H7 (cell line): ENCODE data around the gene ZNF556. TPM values are rescaled to one million over a fixed set of nuclear protein-coding genes. Genes with fewer than 3 reads are reported as not detected.

Experiments used
- DNase-seq: peaks from one replicate; pipeline ENCODE4 v3.0.0; 2012
- H3K27me3 ChIP-seq: 2 replicates; pipeline ENCODE4 v1.6.0; 2011; ENCODE audit warnings: mild to moderate bottlenecking, low read length; ENCODE audit not compliant: control insufficient read depth, insufficient read depth
- H3K36me3 ChIP-seq: replicated peaks from 2 replicates; pipeline ENCODE4 v1.5.1; 2011; ENCODE audit warnings: low read length; ENCODE audit not compliant: control insufficient read depth, insufficient read depth
- H3K4me3 ChIP-seq: 2 replicates; pipeline ENCODE4 v1.5.1; 2011; ENCODE audit warnings: low read depth, mild to moderate bottlenecking, control low read depth, low read length, moderate library complexity; ENCODE audit not compliant: insufficient read depth
- total RNA-seq: library from RNA; depleted of rRNA; stranded (reverse); fragments of >200 nt; shearing (Covaris generic); gene quantifications from 2 replicates; pipeline ENCODE4 v1.2.3, GENCODE V29; 2014; rRNA removed

ZNF556 gene
- under 0.01 TPM in 2 replicates for total RNA-seq

DNA sequence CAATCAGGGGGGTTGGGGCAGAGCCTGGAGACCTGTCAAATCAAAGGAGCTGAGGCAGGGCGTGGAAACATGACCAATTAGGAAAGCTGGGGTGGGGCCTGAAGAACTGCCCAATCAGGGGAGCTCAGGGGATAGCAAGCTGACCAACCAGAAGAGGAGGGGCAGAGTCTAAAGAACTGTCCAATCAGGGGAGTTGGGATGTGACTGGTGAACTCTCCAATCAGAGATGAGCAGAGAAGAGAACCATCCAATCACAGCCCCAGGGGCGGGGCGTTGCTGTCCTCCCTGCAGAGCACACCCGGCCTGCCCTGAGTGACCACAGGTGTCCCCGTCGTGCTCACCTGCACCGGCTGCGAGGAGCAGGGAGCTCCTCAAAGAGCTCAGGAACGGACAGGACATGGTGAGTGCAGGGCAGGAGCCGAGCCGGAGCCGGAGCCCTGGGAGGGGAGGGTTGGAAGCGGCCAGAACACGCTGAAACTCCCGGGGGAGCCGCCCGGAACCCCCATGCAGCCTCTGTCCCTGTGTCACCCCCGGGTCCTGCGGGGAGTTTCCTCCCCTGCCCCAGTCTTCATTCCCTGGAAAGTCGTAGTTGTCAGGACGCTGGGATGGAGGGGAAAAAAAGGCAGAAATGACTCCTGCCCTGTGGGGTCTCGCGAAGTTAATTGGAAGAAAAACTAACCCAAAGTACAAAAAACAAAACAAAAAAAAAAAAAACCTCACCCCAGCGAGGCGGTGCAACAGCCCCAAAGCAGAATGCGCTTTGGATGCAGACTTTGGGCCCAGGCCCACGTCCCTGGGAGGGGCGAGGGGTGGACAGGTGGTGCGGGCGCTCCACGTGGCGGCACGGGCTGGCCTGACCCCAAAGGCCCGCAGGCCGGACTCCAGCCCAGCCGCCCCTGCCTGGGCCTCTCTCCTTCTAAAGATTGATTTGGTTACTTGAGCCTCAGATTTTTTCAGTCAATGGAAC is at the start of gene ZNF556:
ZNF556 (plus strand) TSS at position 311 of the 967 bp plus-strand sequence; CDS start at position 398, 87 bp downstream.
- Histone ChIP-seq H3K36me3 (no peaks in the 10 kb centered on the region), H3K4me3 (no peak within 1 kb of the TSS), H3K27me3 (no peaks in the 10 kb centered on the region)
- peak; percentile 57 for DNase-seq

GRCh38 chr19:2819540-2820111 is 47.5 kb upstream of the ZNF556 start, which contains the start of gene ZNF554:
TSS of gene ZNF554 (plus strand) at chr19:2819868. CDS start at chr19:2820072, 204 bp downstream.
- no peaks in the 10 kb centered on the region for H3K36me3 ChIP-seq
- H3K27me3 ChIP-seq: no peaks in the 10 kb centered on the region
- peak; percentile 99 for DNase-seq
- H3K4me3 ChIP-seq: peak within 1 kb of the TSS; percentile 72

- H3K4me3 ChIP-seq: peak overlapping the region; percentile 72
- no peaks in the 10 kb centered on the region for H3K36me3 ChIP-seq
- no peak for DNase-seq
- H3K27me3 ChIP-seq: no peaks in the 10 kb centered on the region
These were observed 46.9 kb upstream of the ZNF556 start for GRCh38 chr19:2820112-2820702.

DNA sequence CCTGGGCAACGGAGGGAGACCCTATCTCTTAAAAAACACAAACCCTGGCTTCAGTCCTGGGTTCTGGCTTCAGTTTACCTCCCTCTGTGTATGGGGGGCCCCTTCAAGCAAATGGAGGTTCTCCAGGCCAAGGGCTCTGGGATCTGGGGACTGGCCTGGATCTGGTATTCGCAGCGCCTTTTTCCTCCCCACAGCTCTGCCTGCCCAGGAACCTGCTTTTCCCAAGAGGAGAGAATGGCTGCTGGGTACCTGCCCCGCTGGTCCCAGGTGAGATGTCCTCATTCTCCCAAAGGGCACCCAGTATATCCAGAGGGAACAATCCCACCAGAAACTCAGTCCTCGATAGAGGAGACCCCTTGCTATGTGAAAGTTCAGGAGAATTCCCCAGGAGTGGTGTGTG is 44.3 kb upstream of the ZNF556 start:
- Histone ChIP-seq H3K27me3 (no peaks in the 10 kb centered on the region), H3K4me3 (no peak overlapping the region), H3K36me3 (no peaks in the 10 kb centered on the region; the same call in 1 of the 2 replicates)
- peak; percentile 8 for DNase-seq

- peak; percentile 5 for DNase-seq
- no peaks in the 10 kb centered on the region for H3K27me3 ChIP-seq
- peaks cover 3% of the 10 kb centered on the region for H3K36me3 ChIP-seq
- H3K4me3 ChIP-seq: no peak overlapping the region
These were observed 43.5 kb upstream of the ZNF556 start for GRCh38 chr19:2823646-2824045.

- peak; percentile 11 for DNase-seq
- H3K27me3 ChIP-seq: no peaks in the 10 kb centered on the region
- peaks cover 3% of the 10 kb centered on the region for H3K36me3 ChIP-seq
- H3K4me3 ChIP-seq: no peak overlapping the region
These were observed 43.0 kb upstream of the ZNF556 start for GRCh38 chr19:2824129-2824528.

DNA sequence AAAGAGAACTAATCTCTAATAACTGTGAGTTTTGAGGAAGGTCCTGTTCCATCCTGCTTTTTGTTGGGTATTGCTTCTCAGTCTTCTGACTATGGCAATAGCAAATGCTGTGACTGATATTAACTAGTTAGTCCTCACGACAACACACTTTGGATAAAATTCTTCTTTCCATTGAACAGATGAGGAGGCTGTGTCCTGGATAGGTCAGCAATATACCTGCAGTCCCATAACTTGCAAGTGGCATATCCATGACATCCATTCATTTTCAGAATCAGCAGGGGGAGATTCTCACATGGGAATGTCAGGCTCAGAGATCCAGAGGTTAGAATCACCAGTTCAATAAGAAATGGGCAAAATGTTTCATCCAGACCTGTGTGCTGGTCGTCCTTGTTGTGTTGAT is 40.1 kb upstream of the ZNF556 start:
- DNase-seq: no peak
- H3K36me3 ChIP-seq: peaks cover 3% of the 10 kb centered on the region
- H3K4me3 ChIP-seq: no peak overlapping the region
- H3K27me3 ChIP-seq: no peaks in the 10 kb centered on the region

GRCh38 chr19:2827840-2828489 is 39.2 kb upstream of the ZNF556 start:
- Histone ChIP-seq H3K36me3 (peaks cover 9% of the 10 kb centered on the region), H3K27me3 (no peaks in the 10 kb centered on the region), H3K4me3 (no peak overlapping the region)
- DNase-seq: no peak

GRCh38 chr19:2834294-2834871 is 32.8 kb upstream of the ZNF556 start:
- DNase-seq: no peak
- H3K4me3 ChIP-seq: no peak overlapping the region
- peaks cover 18% of the 10 kb centered on the region for H3K36me3 ChIP-seq
- no peaks in the 10 kb centered on the region for H3K27me3 ChIP-seq

DNA sequence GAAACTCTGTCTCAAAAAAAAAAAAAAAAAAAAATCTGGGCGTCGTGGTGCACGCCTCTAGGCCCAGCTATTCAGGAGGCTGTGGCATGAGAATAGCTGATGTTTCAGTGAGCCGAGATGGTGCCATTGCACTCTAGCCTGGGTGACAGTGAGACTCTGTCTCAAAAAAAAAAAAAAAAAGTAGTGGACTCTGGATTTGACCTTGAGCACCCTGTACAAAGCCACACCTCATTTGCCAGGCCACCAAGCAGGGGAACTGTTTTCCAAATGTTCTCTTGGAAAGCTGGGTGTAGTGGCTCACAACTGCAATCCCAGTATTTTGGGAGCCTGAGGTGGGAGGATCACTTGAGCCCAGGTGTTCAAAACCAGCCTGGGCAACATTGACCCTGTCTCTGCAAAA is 29.7 kb upstream of the ZNF556 start:
- no peak for DNase-seq
- H3K27me3 ChIP-seq: peaks cover 3% of the 10 kb centered on the region; the same call in 1 of the 2 replicates
- H3K36me3 ChIP-seq: peaks cover 16% of the 10 kb centered on the region
- no peak overlapping the region for H3K4me3 ChIP-seq

DNA sequence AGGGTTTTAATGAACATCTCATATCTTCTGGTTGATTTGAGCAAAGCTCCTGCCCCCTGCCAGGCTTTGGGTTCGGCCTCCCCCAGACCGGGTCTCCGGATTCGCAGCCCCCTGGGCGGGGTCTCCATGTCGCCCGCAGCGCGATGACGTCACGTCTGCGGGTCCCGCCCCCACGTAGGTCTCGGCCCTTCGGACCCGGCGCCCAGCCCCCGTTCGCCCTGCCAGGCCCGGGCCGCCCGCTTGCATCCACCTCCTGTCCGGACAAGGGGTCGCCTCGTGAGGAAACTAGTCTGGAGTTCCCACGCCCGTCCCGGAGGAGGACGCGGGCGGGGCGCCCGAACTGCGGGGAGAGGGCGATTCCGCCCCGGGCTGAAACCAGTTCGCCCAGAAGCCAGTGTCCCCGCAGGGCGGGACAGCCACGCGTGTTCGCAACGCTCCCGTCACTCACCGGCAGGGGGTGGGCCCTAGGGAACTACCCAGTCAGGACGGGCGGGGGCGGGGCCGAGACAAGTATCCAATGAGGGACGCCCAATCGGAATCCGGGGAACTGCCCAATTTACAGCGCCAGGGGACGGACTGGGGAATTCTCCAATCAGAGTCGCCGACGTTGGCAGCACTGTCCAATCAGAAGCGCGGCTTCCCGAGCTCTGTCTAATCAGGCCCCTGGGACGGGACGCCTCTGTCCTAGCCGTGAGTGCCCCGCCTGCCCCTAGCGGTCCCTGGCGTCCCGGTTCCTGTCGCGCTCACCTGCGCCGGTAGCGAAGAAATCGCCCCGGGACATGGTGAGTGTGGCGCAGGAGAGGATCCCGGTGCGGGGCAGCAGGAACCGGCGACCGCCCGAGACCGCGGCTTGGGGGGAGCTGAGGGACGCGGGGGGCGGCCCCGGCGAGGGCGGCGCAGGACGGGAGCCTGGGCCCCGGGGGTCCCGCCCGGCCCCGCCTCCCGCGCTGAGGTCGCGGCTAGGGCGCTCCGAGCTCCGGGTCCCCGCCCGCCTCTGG is 26.0 kb upstream of the ZNF556 start, which contains the start of gene ZNF555:
ZNF555 (plus strand) TSS at position 682 of the 998 bp plus-strand sequence; CDS start at position 780, 98 bp downstream.
- peak; percentile 99 for DNase-seq
- H3K4me3 ChIP-seq: peak within 1 kb of the TSS; percentile 75
- H3K27me3 ChIP-seq: peaks cover 3% of the 10 kb centered on the region; the same call in 1 of the 2 replicates
- H3K36me3 ChIP-seq: no peaks in the 10 kb centered on the region

- DNase-seq: no peak
- Histone ChIP-seq H3K36me3 (no peaks in the 10 kb centered on the region), H3K4me3 (peak overlapping the region; percentile 60), H3K27me3 (peaks cover 3% of the 10 kb centered on the region; the same call in 1 of the 2 replicates)
These were observed 25.1 kb upstream of the ZNF556 start for GRCh38 chr19:2841855-2842574.
